ENCODE data around the gene DLG1. TPM values are rescaled to one million over a fixed set of nuclear protein-coding genes. Genes with fewer than 3 reads are reported as not detected.

Gene DLG1
- polyA plus RNA-seq, 1 donor from 2014 or later, result 43.9 TPM

DNA sequence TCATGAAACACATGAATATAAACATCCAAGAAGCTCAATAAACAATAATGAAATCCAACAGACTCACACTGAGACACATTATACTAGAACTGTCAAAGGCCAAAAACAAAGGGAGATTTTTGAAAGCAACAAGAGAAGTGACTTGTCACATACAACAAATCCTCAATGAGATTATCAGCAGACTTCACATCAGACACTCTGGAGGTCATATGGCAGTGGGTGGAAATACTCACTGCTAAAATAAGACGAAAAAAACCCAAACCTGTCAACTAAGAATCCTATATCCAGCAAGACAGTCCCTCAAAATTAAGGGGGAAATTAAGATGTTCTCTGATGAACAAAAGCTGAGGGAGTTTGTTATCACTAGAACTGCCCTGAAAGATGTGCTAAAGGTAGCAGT lies 143.4 kb downstream of the DLG1 start:
- no peak overlapping the region for H3K27ac ChIP-seq (ENCODE audit: low read length)
- no peaks in the 10 kb centered on the region for H3K27me3 ChIP-seq (ENCODE audit: insufficient read depth, low read depth, low read length)
- TF ChIP-seq EP300 (conservative IDR thresholded peaks at IDR 0.05; ENCODE audit: poor library complexity, severe bottlenecking), result no peak
- no peak for TF ChIP-seq TAF1 (IDR thresholded peaks at IDR 0.05; ENCODE audit: low read depth)
- TF ChIP-seq SMC3 (conservative IDR thresholded peaks at IDR 0.05; ENCODE audit: poor library complexity), result no peak
- no peaks in the 10 kb centered on the region for H3K9me2 ChIP-seq (ENCODE audit: insufficient read depth, low read length)
- H3K36me3 ChIP-seq (ENCODE audit: insufficient read depth, low read length), result no peaks in the 10 kb centered on the region
- peaks cover 8% of the 10 kb centered on the region for H3K79me2 ChIP-seq (replicated peaks; ENCODE audit: insufficient read depth, low read length)
- H2AFZ ChIP-seq (ENCODE audit: low read depth, low read length), result no peak overlapping the region
- H3F3A ChIP-seq (ENCODE audit: insufficient read depth, low read length, poor library complexity, severe bottlenecking), result peaks cover 3% of the 10 kb centered on the region
- no peaks in the 10 kb centered on the region for H3K9me3 ChIP-seq (ENCODE audit: low read length)
- H3K4me2 ChIP-seq (ENCODE audit: low read length), result no peak overlapping the region
- no peak overlapping the region for H3K9ac ChIP-seq (ENCODE audit: low read length)
- H4K20me1 ChIP-seq (ENCODE audit: insufficient read depth), result no peaks in the 10 kb centered on the region
- H3K4me3 ChIP-seq (ENCODE audit: low read length), result no peak overlapping the region

- Histone ChIP-seq H3K27ac (ENCODE audit: low read length) (no peak overlapping the region), H3K9me2 (ENCODE audit: insufficient read depth, low read length) (no peaks in the 10 kb centered on the region), H3K4me2 (ENCODE audit: low read length) (no peak overlapping the region), H3K9me3 (ENCODE audit: low read length) (no peaks in the 10 kb centered on the region), H3K27me3 (ENCODE audit: insufficient read depth, low read depth, low read length) (no peaks in the 10 kb centered on the region), H3K36me3 (ENCODE audit: insufficient read depth, low read length) (no peaks in the 10 kb centered on the region), H3K9ac (ENCODE audit: low read length) (no peak overlapping the region), H3K4me3 (ENCODE audit: low read length) (no peak overlapping the region), H3K79me2 (replicated peaks; ENCODE audit: insufficient read depth, low read length) (peaks cover 11% of the 10 kb centered on the region), H3F3A (ENCODE audit: insufficient read depth, low read length, poor library complexity, severe bottlenecking) (peaks cover 3% of the 10 kb centered on the region), H4K20me1 (ENCODE audit: insufficient read depth) (no peaks in the 10 kb centered on the region), H2AFZ (ENCODE audit: low read depth, low read length) (no peak overlapping the region)
- no peak for TF ChIP-seq MXI1 (conservative IDR thresholded peaks at IDR 0.05; ENCODE audit: poor library complexity, severe bottlenecking)
- no peak for TF ChIP-seq EZH2 (IDR thresholded peaks at IDR 0.05; ENCODE audit: borderline replicate concordance, insufficient read depth, low read length, poor library complexity, severe bottlenecking)
- TF ChIP-seq RAD21 (conservative IDR thresholded peaks at IDR 0.05), result no peak
- TF ChIP-seq EP300 (conservative IDR thresholded peaks at IDR 0.05; ENCODE audit: poor library complexity, severe bottlenecking), result no peak
- TF ChIP-seq TAF1 (IDR thresholded peaks at IDR 0.05; ENCODE audit: low read depth), result no peak
- no peak for TF ChIP-seq POLR2AphosphoS5 (IDR thresholded peaks at IDR 0.05)
- no peak for TF ChIP-seq SMC3 (conservative IDR thresholded peaks at IDR 0.05; ENCODE audit: poor library complexity)
- TF ChIP-seq, protein P1, sequence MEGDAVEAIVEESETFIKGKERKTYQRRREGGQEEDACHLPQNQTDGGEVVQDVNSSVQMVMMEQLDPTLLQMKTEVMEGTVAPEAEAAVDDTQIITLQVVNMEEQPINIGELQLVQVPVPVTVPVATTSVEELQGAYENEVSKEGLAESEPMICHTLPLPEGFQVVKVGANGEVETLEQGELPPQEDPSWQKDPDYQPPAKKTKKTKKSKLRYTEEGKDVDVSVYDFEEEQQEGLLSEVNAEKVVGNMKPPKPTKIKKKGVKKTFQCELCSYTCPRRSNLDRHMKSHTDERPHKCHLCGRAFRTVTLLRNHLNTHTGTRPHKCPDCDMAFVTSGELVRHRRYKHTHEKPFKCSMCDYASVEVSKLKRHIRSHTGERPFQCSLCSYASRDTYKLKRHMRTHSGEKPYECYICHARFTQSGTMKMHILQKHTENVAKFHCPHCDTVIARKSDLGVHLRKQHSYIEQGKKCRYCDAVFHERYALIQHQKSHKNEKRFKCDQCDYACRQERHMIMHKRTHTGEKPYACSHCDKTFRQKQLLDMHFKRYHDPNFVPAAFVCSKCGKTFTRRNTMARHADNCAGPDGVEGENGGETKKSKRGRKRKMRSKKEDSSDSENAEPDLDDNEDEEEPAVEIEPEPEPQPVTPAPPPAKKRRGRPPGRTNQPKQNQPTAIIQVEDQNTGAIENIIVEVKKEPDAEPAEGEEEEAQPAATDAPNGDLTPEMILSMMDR (IDR thresholded peaks at IDR 0.05; ENCODE audit: poor library complexity, severe bottlenecking), result no peak
- TF ChIP-seq REST (IDR thresholded peaks at IDR 0.05; ENCODE audit: borderline replicate concordance), result no peak
Measured at GRCh38 chr3:197151580-197151979, 146.8 kb downstream of the DLG1 start.

- H3F3A ChIP-seq (ENCODE audit: insufficient read depth, low read length, poor library complexity, severe bottlenecking), result peaks cover 3% of the 10 kb centered on the region
- no peak overlapping the region for H2AFZ ChIP-seq (ENCODE audit: low read depth, low read length)
- TF ChIP-seq POLR2AphosphoS5 (IDR thresholded peaks at IDR 0.05), result no peak
- TF ChIP-seq, protein P1 (IDR thresholded peaks at IDR 0.05; ENCODE audit: poor library complexity, severe bottlenecking), result no peak
- no peak for TF ChIP-seq RAD21 (conservative IDR thresholded peaks at IDR 0.05)
- TF ChIP-seq MXI1 (conservative IDR thresholded peaks at IDR 0.05; ENCODE audit: poor library complexity, severe bottlenecking), result no peak
- no peak for TF ChIP-seq TAF1 (IDR thresholded peaks at IDR 0.05; ENCODE audit: low read depth)
- no peak for TF ChIP-seq EP300 (conservative IDR thresholded peaks at IDR 0.05; ENCODE audit: poor library complexity, severe bottlenecking)
- no peak for TF ChIP-seq SMC3 (conservative IDR thresholded peaks at IDR 0.05; ENCODE audit: poor library complexity)
- TF ChIP-seq REST (IDR thresholded peaks at IDR 0.05; ENCODE audit: borderline replicate concordance), result no peak
- no peak for TF ChIP-seq EZH2 (IDR thresholded peaks at IDR 0.05; ENCODE audit: borderline replicate concordance, insufficient read depth, low read length, poor library complexity, severe bottlenecking)
- H4K20me1 ChIP-seq (ENCODE audit: insufficient read depth), result no peaks in the 10 kb centered on the region
- H3K27me3 ChIP-seq (ENCODE audit: insufficient read depth, low read depth, low read length), result no peaks in the 10 kb centered on the region
- no peak overlapping the region for H3K4me3 ChIP-seq (ENCODE audit: low read length)
- no peaks in the 10 kb centered on the region for H3K9me3 ChIP-seq (ENCODE audit: low read length)
- peaks cover 3% of the 10 kb centered on the region for H3K79me2 ChIP-seq (replicated peaks; ENCODE audit: insufficient read depth, low read length)
- no peak overlapping the region for H3K27ac ChIP-seq (ENCODE audit: low read length)
- no peak overlapping the region for H3K4me2 ChIP-seq (ENCODE audit: low read length)
- no peaks in the 10 kb centered on the region for H3K36me3 ChIP-seq (ENCODE audit: insufficient read depth, low read length)
- H3K9ac ChIP-seq (ENCODE audit: low read length), result no peak overlapping the region
- H3K9me2 ChIP-seq (ENCODE audit: insufficient read depth, low read length), result no peaks in the 10 kb centered on the region
Measured at GRCh38 chr3:197149528-197149927, 148.9 kb downstream of the DLG1 start.

All from neural cell (in vitro differentiated cells).